ENCODE data around the gene PHLDB2.

Gene PHLDB2

DNA sequence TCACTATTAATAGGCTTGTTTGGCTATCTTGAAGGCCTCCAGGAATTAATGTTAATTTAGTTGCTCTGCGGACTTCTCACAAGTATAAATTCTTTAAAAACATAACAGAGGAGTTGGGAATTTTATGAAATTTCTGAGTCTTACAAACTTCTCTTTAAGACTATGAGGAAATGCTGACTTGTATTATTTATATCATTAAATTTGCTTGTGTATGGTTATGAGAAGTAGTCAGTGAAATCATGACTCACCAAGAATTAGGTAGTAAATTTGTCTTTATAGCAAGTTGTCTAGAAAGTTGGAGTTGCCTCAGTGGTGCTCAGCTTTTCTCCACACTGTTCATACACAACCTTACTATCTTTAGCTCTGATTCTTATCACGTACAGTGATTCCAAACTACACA lies 26.5 kb downstream of the PHLDB2 start:
- no peak for DNase-seq

DNA sequence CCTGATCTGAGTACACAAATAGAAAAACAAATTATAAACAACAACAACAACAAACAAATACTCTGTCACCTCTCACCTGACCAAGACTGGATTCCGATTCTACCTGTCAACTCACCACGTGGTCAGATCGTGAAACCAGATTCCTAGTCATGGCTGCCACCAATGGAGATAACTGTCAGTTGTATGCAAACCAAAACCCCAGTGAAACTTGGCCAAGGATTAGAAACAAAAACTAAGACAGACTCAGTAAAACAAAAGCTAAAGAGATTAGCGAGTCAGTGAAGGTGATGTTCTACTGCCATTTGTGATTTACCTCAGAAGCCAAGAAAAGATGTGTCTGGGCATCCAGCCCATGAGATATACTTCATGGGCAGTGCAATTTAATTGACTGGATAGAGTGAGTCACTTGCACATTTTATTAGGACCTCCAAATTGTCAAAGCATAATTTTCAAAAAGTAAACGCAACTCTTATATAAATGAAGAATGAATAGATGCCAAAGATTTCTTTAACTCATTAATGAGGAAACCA lies 31.1 kb downstream of the PHLDB2 start:
- no peak for DNase-seq

DNA sequence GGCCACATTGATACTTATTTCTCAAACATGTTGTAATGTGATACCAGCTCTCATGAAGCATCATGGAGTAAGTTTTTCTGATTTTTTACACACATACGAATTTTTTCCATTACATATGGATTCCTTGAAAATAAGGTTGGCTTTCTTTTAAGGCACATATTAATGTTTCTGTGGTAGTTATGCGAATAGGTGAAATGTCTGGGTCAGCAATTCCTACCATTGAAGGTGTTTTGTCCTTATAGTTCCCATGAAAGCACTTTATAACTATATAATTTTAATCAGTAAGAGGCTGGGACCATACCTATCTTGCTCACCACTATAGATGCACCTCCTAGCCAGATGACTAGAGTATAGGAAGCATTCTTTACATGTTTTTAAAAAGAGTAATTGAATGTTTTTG lies 33.0 kb downstream of the PHLDB2 start:
- no peak for DNase-seq

DNA sequence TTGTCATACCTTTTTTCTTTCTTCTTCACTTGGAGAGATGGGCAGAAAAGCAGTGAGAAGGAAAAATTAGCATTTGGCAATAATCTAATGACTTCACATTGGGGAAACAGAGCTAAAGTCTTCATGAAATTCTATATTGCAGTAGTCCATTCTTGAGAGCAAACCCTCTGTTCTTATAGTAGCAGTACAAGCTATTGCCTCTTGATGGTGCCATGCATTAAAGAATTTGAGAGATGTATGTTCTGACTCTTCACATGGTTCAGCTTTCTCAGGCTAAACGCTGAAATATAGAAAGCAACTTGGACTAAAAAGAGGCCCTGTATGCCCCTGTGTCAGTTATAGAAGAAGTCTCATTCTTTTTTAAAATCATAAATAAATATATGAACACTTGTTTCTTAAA lies 36.0 kb downstream of the PHLDB2 start:
- DNase-seq = no peak

DNA sequence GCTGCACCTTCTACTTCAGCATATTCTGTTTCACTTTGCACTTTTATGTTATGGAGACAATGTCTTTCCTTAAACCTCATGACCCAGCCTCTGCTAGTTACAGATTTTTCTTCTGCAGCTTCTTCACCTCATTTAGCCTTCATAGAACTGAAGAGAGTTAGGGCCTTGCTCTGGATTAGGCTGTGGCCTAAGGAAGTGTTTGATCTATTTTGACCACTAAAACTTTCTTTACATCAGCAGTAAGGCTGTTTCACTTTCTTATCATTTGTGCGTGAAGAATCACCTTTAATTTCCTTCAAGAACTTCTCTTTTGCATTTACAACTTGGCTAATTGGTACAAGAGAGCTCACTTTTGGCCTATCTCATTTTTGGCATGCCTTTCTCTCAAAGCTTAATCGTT lies 40.9 kb downstream of the PHLDB2 start:
- no peak for DNase-seq

DNA sequence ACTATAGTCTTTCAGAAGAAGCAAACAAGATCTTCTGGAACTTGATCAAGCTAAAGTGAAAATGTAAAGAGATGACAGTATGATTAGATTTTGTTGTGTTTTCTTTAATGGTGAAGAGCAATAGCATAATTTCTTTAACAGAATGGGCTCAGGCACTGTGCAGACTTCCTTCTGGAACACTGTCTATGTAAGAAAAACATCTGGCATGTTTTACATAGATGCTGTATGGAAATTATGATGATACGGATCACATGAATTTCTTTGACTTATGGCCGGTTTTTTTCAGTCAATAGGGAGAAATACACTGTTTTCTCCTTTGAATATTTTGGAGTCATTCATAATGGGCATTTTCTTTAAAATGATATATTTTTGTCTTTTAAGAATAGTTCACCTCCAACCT lies 42.6 kb downstream of the PHLDB2 start:
- no peak for DNase-seq

DNA sequence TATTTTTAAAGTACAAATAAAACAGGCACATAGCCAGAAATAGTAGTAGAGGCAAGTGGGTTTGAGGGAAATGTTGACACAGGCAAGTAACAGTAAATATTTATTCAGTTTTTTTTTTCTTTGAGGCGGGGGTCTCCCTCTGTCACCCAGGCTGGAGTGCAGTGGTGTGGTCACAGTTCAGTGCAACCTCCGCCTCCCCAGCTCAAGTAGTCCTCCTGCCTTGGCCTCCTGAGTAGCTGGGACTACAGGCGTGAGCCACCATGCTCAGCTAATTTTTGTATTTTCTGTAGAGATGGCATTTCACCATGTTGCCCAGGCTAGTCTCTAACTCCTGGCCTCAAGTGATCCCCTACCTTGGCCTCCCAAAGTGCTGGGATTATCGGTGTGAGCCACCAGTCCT lies 43.5 kb downstream of the PHLDB2 start:
- DNase-seq = no peak

DNA sequence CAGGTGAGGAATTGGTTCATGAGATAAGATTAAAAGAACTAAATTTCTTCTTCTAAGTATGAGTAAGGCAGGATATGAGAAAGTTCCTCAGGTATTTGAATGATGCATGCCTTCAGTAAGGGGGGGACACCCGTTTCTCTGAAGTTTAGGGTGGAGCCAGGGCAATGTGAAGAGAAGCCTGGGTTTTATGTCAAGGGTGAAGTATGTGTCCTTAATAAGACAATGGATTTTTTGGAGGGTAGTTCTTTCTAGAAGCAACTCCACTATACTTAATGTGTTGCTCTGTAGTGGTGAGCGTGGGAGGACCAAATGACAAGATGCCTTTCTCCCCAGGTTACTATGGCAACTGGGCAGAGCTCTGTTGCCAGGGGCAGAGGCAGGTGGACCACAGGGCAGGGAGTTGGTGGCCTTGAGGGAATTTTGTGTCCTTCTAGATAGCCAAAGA lies 44.0 kb downstream of the PHLDB2 start:
- DNase-seq = no peak

DNA sequence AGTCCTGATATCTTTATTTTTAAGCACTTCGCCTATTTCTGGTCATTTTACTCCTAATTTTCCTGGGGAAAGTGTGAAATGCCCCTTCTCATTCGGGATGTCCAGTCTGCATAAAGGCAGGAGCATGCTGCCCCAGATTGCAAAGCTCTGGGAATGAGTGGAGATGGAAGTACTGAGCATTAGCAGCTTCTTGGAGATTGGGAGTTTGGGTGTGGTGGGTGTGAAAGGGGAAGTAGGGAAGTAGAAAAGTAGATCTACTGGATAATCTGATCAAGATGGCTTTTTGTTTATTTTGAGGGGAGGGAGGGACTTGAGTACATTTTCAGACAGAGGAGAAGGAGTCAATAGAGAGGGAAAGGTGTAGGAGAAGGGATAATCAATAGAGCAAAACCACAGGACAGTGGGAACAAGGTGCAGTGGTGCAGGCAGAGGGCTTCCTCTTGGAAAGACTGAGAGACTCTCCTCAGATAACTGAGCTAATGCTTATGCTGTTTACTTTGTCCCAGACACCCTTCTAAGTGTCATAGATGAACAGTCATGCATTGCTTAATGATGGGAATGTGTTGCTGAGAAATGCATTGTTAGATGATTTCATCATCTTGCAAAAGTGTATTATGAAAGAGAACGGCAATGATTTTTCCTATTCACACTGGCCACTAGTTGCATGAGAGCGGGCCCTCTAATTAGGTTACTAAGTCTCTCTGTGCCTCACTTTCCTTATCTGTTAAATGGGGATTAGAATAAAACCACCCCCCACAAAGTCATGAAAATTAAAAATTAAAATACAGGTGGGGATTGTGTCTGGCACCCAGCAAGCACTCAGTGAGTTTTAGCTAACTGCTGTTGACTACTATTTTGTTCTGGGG lies 45.5 kb downstream of the PHLDB2 start:
- DNase-seq = no peak

DNA sequence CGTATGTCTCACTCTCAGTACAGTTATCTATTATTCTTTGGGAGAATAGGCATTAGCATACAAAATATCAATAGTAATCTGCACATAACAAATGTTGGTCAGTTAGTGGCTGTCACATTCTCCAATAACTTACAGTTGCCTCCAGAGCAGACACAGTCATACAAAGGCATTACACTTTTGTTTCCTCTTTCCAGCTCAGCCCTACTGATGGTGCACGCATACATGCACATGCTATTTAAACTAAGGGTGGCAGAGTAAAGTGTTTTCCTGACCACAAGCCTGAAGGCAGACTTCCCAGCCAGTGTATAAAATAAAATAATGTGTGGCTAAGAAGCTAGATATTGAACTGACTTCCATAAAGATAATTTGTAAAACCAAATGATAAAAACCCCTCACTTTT lies 47.6 kb downstream of the PHLDB2 start:
- no peak for DNase-seq

DNA sequence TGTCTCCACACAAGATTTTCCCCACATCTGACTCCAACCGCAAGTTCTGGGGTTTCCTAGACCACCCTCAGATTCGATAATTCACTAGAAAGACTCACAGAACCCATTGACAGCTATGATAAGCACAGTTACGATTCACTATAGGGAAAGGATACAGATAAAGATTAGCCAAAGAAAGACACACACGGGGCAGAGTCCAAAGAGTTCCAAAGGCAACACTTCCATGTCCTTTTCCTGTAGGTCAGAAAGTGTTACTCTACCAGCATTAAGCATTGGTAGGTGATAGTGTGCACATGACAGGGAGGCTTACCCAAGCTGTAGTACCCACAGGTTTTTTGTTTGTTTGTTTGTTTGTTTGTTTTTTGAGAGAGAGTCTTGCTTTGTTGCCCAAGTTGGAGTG lies 48.1 kb downstream of the PHLDB2 start:
- DNase-seq = no peak

DNA sequence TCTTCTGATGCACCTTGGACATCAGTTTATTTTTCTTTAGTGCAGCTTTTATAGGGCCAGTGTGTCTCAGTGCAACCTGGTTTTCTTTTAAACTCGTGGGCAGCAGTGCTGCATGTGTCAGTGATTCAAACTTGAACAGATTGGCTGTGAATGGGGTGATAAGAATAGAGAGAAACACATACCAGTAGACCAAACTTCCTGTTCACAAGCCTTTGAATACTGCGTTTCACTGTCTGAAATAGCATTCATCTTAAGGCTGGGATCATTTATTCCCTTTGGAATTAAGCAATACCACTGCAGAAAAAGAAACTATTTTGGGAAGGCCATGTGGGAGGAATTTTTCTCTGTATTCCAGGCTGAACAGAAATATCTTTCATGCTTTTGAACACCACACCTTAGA lies 51.7 kb downstream of the PHLDB2 start:
- no peak for DNase-seq

DNA sequence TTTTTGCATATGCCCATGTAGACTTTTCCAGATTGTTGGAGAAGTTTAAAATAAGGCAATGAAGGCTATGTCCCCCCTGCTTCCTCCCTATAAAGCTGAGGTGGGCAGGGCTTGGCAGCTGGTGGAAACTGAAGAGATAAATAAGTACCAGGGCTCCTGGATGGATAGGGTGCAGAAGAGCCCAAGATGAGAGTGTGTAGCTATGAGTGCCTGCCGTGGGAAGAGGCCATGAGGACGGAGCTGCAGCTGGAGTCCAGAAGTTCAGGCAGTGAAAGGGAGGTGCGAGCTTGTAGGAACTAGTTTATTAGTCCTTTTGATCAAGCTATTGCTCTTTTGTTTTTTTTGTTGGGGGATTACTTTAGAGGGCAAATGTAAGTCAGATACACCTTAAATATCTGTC lies 52.4 kb downstream of the PHLDB2 start:
- no peak for DNase-seq

DNA sequence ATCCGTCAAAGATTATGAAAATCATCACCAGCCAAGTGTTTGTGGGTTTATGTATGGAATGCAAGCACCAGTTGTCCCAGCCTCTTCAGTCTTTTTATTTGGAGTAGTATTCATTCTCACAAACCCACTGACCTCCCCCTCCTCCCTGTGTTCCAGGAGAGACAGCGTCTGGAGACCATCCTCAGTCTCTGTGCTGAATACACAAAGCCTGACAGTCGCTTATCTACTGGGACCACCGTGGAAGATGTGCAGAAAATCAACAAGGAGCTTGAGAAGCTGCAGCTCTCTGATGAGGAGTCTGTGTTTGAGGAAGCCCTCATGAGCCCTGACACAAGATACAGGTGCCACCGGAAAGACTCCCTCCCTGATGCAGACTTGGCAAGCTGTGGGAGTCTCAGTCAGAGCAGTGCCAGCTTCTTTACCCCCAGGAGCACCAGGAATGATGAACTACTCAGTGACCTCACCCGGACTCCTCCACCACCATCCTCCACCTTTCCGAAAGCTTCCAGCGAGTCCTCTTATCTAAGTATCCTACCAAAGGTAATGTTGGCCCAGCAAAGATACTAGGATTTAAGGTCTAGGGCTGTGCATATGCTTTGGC lies 54.2 kb downstream of the PHLDB2 start:
- no peak for DNase-seq

DNA sequence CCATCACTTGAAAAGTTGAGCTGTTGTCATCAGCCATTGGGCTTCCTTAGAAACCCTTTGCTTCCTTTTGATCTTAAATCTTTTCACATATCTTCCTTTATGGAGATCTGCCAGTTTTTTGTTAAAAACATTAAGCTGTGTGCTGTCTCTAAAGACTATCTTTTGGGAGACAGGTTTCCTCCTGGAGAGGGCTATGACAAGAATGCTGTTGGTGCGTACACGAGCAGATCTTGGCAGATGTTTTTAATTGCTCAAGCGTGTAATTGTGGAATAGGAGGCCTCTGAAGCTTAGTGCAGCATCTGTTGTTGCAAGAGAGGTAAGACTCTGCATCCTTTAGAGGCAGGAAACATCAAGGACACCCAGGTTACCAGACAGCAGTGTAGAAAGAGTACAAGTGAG lies 56.8 kb downstream of the PHLDB2 start:
- DNase-seq = no peak

DNA sequence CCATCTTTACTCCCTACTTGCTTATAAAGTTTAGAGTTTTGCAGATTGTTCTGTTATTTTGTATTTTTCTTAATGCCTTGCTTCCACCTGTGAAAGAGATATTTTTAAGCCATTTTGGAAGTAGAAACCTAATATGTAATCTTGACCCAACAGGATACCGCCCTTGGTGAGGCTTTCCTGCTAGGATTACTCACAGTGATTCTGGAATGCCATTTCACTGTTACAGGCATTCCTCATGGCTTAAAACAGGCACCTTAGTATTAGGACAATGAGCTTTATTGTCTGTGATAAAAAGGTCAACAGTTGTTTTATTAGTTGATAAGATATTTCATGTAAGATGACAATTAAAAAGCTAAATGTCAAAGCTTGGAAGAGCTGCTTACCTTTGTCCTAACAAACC lies 58.2 kb downstream of the PHLDB2 start:
- DNase-seq = no peak

DNA sequence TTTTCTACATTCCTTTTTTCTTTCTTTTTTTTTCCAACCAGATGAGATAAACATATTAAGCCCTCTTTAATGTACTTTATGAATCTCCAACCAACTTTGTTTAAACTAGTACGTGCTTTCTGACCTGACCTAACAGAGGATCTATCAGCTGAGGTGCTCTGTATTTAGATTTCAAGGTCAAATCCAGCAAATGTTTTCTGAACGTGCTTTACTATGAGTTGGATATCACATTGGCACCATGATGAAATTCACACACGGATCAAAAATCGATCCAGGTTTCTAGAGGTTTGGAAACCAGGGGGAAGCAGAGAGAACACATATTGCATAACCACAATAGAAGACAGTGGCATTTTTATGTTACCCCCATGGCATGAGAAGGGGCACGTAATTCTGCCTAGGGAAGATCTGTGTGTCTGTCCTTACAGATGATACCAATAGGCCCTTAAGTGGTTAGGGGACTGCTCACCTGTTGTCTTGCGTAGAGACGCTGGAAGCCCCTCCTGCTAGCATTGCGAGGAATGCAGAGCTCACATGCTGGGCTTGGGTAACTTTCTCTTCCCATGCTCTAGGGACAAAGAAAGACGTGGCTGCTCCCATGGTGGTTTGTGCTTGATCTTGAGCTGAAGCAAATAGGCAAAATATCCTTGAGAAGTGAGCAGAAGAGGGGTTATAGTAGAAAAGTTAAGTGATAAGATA lies 60.5 kb downstream of the PHLDB2 start:
- DNase-seq = no peak

DNA sequence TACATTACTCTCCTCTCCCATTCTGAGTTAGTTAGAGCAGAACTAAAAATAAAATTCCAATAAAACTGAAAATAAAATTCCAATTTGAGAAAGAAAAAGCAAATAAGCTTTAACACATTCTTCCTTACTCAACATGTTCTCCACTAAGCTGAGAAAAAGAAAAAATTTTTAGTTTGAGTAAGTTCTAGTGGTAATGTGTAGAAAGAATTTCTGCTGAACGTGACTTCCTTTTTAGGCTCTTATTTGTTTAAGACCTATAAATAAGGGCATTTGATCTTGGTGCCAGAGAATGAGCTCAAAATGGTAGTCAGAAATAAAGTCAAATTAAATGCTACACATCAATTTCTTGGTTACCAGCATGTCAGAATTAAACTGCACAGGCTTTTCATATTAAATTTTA lies 62.1 kb downstream of the PHLDB2 start:
- DNase-seq = no peak

DNA sequence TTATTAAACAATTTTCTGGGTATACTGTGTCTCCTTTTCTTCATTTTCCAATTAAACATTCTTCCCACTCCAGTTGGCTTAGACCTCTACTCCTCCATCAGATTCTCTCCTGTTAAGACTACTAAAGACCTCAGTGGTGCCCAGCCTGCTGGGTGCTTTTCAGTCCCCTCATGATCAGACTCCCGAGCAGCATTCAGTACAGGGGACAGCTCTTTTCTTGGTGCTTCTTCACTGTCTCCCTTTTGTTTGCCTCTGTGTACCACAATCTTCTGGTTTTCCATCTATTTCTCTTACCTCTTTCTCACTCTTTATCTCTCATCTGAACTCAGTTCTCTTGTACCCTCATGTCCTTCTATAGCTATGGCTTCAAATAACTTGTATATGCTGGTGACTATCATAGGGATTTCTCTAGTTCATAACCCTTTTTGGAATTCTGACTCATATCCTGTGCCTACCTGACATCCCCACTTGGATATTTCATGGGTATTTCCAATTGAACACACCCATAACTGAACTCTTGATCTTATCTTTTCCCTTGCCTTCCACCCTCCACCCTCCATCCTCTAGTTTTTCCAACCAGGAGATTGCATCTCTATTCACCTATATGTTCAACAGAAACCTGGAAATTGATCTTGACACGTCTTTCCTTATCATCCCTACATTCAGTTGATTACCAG lies 64.2 kb downstream of the PHLDB2 start:
- DNase-seq = no peak

DNA sequence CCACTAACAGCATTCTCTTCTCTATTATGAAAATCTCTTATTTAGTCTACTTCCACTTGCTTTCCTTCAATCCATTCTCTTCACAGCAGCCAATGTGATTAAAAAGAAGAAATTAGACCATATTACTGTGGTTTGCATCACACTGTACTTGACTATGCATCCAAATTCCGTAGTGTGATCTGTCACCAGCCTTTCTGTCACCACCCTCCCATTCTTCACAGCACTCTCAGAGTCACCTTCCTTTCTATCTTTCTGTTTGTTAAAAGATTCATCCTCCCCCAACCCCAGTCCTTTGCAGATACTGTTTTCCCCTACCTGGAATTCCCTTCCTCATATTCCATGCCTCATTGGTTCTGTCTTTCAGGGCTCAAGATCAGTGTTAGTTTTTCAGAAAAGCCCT lies 64.7 kb downstream of the PHLDB2 start:
- DNase-seq = no peak

DNA sequence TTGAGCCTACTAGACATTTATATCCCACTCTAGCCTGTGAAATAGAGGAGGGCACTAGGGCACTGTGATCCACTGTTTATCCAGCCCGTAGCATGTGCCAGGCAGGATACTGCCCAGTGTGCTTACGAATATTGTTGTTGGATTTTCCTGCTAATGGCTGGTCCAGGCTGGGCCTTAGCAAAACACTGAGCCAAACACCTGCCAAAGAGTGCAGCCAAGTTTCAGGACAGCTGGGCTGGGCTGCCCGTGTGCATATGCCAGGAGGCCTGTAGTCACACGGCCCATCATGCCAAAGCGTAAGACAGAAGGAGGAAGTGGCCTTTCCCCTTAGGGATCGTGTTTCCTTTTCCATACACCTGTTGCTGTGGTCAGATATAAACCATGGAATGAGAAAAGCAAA lies 65.2 kb downstream of the PHLDB2 start:
- no peak for DNase-seq

DNA sequence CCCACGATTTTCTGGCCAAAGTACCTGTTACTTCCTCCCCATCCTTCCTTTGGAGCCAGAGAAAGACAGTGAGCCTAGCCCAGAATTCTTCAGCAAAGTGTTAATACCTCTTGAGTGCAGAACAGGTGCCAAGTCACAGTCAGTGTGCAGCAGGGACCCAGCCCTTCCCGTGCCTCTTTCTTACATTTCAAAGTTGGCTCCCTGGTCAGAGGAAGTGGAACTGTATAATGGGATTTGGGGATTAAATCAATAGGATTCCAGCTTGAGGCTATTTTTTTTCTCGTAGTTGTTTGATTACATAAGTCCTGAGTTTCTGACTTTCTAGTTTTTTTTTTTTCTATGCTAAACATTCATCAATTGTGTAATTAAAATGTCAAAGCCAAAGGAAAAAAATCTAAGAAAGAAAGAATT lies 67.2 kb downstream of the PHLDB2 start:
- no peak for DNase-seq

DNA sequence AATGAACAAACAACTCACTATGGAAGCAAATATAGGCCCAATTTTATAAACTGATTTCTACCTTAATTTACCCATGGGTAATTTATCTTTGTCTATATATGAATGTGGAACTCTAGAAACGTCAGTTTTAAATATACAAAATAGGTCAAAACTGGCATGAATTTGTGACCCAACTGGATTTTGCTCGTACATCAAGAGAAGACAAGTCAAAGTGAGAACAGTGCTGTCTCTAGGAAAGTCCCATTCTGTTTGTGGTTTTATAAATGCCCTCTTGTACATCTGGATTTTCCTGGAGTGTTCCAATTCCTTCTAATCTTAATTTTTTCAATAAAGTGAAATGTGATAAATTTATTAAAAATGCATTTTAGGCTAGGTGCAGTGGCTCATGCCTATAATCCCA lies 69.5 kb downstream of the PHLDB2 start:
- no peak for DNase-seq

All from stimulated activated CD4-positive, alpha-beta T cell treated with anti-CD3 and anti-CD28 coated beads, Interleukin-15, amount 100 ng/mL, for 24 hours (primary cell).